GM21737 (cell line): ENCODE measurements around the gene RETSAT.
"Not testable (repeated sequence)": the region's sequence is repeated elsewhere in the genome, so short reads cannot be mapped to it uniquely, and the experiment has no call there.

Experiments
- ATAC-seq: cut with Tn5 transposase; IDR thresholded peaks from one replicate; pipeline ENCODE4 v1.9.1; 2021; ENCODE audit warnings: mild to moderate bottlenecking, moderate library complexity; ENCODE audit not compliant: unreplicated experiment

RETSAT gene

GRCh38 chr2:85380048-85380447, 25.7 kb upstream of the RETSAT start:
- ATAC-seq = no peak

DNA sequence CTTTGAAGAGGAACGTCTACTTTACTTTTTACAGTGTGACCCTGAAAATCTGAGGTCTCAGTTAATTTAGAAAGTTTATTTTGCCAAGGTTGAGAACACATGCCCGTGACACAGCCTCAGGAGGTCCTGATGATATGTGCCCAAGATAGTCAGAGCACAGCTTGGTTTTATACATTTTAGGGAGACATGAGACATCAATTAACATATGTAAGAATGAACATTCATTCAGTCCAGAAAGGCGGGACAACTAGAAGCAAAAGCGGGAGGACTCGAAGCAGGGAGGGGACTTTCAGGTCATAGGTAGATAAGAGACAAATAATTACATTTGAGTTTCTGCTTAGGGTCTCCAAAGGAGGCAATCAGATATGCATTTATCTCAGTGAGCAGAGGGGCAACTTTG, 23.9 kb upstream of the RETSAT start:
- no peak for ATAC-seq

- ATAC-seq = no peak
Observed at GRCh38 chr2:85377083-85377482, 22.8 kb upstream of the RETSAT start.

DNA sequence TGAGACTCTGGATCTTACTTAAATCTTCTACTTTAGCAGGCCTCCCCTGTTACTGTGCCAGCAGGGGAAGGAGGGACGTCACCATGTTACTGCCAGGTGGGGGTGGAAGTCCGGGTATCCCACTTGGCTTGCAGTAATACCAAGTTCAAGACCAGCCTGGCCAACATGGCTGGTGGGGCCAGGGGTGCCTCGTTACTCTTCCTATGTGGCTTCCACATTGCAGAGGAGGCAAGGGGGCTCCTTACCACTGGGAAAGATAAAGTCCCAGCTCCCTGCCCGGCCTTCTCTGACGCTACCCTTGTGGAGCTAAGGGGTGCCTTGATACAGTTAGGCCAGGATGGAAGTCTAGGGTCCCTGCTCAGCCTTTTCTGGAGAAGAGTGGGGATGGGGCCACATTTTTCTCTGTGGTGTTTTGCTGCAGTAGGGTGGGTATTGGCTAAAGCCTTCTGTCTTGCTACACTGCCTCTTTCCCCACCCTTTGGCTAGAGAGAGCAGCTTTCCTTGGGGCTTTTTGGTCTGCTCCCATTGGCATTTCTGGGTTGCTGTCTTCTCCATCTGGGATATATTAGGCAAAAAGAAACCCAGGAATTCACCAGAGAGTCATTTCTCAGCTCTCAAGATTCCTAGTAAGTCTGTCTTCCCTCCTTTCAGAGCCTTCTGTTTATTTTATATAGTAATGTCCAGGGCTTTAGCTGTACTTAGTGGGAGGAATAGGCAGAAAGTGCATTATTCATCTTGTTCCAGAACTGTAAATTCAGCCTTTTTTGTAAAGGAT, 22.1 kb upstream of the RETSAT start:
- ATAC-seq = no peak

GRCh38 chr2:85371045-85371444, 16.7 kb upstream of the RETSAT start:
- no peak for ATAC-seq

- ATAC-seq = no peak
Observed at GRCh38 chr2:85369500-85369899, 15.2 kb upstream of the RETSAT start.

DNA sequence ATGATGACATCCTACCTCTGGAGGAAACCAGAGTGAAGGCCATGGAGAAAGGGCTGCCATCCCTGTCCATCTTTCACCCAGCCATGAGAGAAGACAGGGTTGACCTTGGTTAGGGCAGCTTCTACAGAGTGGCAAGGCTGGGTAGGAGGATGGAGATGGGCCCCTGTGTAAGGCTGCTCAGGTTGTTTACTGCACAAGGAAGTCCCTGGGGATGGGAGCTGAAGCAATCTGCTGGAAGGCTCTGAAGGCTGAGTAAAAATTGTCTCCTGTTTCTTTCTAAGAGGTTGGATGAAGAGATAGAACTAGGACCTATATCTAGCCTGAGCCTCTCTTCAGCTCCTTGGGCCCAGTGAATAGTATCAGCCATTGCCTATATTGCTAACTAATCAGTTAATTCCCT, 14.6 kb upstream of the RETSAT start:
- ATAC-seq = no peak

DNA sequence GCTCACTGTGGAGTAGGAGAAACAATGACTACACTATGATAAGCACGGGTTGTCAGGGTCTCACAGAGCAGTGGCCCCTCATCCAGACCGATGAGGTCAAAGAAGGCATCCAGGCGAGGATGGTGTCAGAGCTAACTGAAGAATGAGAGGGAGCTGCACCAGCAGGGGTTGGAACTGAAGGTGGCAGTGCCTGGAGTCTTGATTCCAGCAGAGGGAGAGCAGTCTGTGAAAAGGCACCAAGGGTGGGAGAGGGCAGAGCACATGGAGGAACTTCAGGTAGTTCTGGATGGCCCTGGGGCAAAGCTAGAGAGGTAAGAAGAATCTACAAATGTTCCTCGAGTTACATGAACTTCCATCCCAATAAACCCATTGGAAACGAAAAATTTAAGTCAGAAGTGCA, 12.9 kb upstream of the RETSAT start:
- ATAC-seq = no peak

DNA sequence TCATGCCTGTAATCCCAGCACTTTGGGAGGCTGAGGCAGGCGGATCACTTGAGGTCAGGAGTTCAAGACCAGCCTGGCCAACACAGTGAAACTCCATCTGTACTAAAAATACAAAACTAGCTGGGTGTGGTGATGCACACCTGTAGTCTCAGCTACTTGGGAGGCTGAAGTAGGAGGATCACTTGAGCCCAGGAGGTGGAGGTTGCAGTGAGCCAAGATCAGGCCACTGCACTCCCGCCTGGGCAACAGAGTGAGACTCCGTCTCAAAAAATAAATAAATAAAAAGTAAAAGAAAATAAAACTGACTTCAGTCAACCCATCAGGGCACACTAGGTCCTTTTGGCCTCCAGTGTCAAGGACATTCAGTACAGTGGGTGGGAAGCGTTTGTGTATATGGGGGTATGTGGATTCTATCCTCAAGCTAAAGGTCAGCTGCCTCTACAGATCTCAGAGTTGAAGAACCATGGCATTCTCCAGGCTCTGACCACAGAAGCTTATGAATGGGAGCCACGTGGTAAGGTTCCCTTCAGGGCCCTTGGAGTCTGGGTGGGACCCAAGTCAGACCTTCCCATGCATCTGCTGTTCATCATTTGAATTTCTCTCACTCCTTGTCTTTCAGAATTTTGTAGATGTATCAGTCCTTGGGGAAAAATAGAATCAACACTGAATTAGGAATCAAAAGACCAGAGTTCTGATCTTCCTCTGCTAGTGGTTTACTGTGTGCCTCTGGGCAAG, 8.5 kb upstream of the RETSAT start:
- ATAC-seq = not testable (repeated sequence)

DNA sequence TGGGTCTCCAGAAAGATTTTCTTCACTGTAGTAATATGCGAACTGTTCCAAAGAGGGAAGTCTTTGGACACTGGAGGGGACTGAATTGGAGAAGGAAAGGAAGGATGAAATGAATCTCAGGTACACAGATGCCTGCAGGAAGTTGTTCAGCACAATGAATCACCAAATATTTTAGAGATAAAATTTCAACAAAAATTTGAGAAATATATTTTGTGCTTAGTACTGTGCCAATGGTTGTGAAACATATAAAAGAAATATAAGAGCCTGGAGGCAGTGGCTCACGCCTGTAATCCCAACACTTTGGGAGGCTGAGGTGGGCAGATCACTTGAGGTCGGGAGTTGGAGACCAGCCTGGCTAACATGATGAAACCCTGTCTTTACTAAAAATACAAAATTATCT, 3.4 kb upstream of the RETSAT start:
- ATAC-seq = no peak

- no peak for ATAC-seq
Observed at GRCh38 chr2:85356186-85356585, 1.9 kb upstream of the RETSAT start.

DNA sequence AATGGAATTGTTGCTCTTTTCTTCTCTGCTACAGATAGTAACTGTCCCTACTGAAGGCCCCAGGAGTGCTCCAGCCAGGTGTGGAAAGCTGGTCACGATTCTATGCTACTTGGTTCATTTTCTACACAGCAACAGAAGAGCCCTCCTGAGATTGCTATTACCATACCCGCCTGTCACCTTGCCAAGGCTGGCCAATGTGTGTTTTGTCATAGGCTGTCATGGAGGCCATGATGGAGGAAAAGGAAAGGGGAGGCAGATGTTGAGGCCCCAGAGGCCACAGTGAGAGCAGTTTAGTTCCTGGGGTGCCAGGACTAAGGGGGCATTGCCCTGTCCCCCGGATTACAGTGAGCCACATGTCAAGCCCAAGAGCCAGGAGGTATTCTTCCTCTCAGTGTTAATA, 1.2 kb upstream of the RETSAT start:
- ATAC-seq = no peak

DNA sequence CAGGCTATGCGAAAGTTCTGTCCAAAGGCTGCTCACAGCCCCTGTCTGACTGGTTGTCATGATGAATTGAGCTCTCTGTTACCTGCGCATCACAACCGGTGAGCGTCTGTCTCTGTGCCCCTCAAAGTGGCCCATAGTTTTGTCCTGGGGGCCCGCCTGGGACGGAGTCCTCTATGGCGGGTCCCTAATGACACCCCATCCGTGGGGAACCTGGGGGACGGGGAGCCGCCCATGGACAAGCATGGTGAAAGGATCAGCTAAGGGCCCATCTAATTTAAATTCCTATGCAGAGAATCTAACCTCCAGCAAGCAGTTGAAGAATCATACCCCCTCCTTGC, 714 bp upstream of the RETSAT start:
- ATAC-seq = peak; percentile 2

- ATAC-seq = no peak
Observed at GRCh38 chr2:85353876-85354285, 447 bp downstream of the RETSAT start.

DNA sequence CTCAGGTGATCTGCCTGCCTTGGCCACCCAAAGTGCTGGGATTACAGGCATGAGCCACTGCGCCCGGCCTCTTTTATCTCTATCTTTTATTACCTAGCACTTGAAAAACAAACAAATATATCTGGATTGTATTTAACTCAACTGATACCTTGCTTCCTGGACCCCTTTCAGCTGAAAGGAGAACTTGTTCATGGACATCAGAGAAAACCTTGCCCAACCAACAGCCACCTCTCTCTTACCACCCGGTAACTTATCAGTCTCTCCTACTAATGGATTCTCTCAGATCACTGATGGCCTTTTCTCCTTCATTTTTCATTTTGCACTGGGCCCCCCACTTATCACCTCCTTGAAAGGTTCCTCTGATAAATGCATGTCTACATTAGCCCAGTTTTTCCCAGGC, 6.7 kb downstream of the RETSAT start:
- no peak for ATAC-seq

GRCh38 chr2:85344356-85344954, 9.9 kb downstream of the RETSAT start:
- ATAC-seq = no peak

DNA sequence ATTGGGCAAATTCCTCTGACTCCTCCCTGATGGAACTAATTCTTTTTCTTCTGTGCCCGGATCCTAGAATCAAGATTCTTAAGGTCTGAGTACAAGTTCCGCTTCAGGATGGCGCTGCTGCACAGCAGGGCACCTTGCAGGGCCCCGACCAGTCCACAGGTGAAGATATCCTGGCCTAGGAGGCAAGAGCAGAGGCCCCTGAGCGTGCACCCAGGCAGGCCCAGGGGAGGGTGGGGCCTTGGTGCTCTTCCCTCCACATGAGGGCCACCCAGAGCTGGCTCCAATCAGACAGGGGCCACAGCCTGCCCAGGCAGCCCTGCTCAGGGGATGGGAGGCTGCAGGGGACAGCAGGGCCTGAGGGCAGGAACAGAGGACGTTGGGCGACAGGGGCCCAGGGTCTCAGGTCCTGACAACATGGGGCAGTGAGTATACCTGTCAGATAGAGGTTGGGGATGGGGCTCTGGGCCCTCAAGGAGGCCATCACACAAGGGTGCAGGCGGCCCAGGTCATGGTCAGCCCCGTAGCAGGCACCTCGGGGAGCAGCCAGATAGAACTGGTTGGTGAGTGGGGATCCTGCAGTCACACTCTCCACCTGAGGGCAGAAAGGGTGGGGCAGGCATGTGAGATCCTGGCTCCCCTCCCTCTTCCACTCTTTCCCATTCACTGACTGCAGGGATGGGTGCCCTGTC, 11.0 kb downstream of the RETSAT start:
- not testable (repeated sequence) for ATAC-seq

DNA sequence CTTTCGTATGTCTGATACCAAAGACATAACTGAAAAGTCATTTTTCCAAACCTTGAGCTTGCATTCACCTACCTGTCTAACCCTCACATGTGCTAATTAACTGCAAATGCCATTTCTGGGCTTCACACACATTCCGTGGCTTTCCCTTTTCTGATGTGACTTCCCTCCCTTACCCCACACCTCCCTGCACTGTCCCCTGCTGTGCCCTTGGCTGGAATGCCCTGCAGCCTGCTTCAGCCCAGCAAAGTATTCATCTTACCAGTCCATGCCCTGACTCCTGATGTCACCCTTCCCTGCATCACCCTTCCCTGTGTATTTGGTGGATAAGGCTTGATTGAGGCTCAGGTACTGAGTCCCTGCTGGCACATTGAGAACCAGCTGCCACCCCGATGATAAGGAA, 12.2 kb downstream of the RETSAT start:
- no peak for ATAC-seq

DNA sequence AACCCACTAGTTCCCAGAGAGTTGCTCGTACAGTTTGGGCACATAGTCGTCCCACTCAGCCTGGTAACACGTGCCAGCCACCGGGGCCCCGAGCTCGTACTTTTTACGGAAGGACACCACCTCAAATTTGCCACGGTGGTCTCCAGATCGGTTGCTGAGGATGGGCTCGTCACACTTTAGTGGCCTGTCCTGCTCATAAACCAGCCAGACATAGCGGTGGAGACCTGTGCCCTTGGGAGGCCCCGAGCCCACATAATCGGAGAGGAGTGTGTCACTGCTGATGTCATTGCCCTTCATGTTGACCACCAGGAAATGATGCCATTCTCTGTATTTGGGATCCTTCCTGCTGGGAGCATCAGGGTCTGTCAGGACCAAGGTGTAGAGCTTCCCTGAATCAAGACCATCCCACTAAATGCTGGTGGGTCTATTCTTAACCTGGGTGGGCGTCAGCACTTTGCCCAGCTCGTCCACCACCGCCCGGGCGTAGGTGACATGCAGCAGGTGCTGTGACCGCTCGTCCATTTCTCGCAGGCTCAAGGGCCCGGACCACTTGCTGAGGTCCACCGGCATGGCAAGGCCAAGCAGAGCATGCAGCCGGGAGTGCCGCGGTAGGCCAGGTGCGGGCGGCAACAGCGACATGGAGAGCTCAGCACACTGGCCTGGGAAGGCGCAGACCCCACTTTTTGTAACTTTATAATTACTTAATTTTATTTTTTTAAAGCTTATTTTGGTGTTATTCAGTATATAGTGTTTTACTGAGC, 12.9 kb downstream of the RETSAT start:
- ATAC-seq = no peak

DNA sequence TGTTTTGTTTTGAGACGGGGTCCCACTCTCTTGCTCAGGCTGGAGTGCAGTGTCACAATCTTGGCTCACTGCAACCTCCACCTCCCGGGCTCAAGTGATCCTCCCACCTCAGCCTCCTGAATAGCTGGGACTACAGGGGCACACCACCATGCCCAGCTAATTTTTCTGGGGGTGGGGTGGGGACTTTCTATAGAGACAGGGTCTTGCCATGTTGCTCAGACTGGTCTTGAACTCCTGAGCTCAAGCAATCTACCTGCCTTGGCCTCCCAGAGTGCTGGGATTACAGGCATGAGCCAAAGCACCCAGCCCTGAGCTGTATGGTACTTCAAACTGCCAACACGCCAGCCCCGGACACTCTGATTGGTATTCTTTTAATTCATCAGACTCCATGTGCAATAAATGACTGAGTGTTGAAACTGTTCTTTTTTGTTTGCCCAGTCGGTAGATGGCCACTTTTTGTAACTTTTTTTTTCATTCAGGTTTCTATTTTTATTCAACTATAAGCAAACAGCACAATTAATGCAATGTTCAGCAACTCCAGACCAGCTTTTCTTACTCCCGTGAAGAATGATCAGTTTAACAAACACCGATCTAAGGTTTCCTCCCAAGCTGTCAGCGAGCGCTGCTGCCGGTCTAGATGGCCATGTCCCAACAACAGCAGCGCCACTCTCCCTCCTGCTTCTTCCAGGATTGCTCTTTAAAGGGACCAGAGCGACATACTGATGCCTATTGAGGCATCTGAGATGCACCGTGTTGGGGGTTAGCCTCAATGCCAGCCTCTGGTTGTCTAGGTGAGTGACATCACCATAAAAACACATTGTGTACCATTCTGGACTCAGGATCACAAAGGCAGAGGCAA, 14.1 kb downstream of the RETSAT start:
- ATAC-seq = no peak
